Astrocyte (in vitro differentiated cells and primary cell): ENCODE data around the gene CFAP58. TPM values are rescaled to one million over a fixed set of nuclear protein-coding genes. Genes with fewer than 3 reads are reported as not detected.

ENCODE experiments used
- DNase-seq: peaks from one replicate; pipeline ENCODE4 v3.0.0-alpha.2; 2010; ENCODE audit warnings: low read depth
- FAIRE-seq: peaks from 2 replicates; lab custom pipeline; 2011; peaks lifted over from hg19 to GRCh38; lab: Jason Lieb, UNC
- H2AFZ ChIP-seq: 2 replicates; pipeline ENCODE4 v1.6.0; 2012; ENCODE audit warnings: low read depth, low read length, inconsistent platforms
- H3K27ac ChIP-seq: 2 replicates; pipeline ENCODE4 v1.5.1; 2011; ENCODE audit warnings: low read depth, low read length, inconsistent platforms
- H3K27me3 ChIP-seq: 2 replicates; pipeline ENCODE4 v1.6.0; 2011; ENCODE audit warnings: low read length, inconsistent platforms; ENCODE audit not compliant: insufficient read depth
- H3K36me3 ChIP-seq: 2 replicates; pipeline ENCODE4 v1.5.1; 2011; ENCODE audit warnings: low read length, inconsistent platforms; ENCODE audit not compliant: insufficient read depth
- H3K4me1 ChIP-seq: 2 replicates; pipeline ENCODE4 v1.5.1; 2011; ENCODE audit warnings: low read length, inconsistent platforms; ENCODE audit not compliant: insufficient read depth
- H3K4me2 ChIP-seq: 2 replicates; pipeline ENCODE4 v1.6.0; 2012; ENCODE audit warnings: low read length, inconsistent platforms
- H3K4me3 ChIP-seq: 2 replicates; pipeline ENCODE4 v1.5.1; 2011; ENCODE audit warnings: low read depth, mild to moderate bottlenecking, low read length, inconsistent platforms; ENCODE audit not compliant: insufficient read depth
- H3K79me2 ChIP-seq: 2 replicates; pipeline ENCODE4 v1.6.0; 2012; ENCODE audit warnings: mild to moderate bottlenecking, low read length, inconsistent platforms; ENCODE audit not compliant: insufficient read depth
- H3K9ac ChIP-seq: 2 replicates; pipeline ENCODE4 v1.6.0; 2012; ENCODE audit warnings: mild to moderate bottlenecking, low read length, inconsistent platforms
- H3K9me3 ChIP-seq: 2 replicates; pipeline ENCODE4 v1.5.1; 2012; ENCODE audit warnings: low read depth, mild to moderate bottlenecking, low read length, inconsistent platforms; ENCODE audit not compliant: insufficient read depth
- H4K20me1 ChIP-seq: 2 replicates; pipeline ENCODE4 v1.6.0; 2012; ENCODE audit warnings: low read length, inconsistent platforms; ENCODE audit not compliant: insufficient read depth
- H3K27ac Mint-ChIP-seq: one replicate; pipeline ENCODE4 v1.8.0; 2021; ENCODE audit warnings: mild to moderate bottlenecking, mixed read lengths; ENCODE audit not compliant: unreplicated experiment
- H3K27me3 Mint-ChIP-seq: one replicate; pipeline ENCODE4 v1.8.0; 2021; ENCODE audit warnings: low read depth, mixed read lengths; ENCODE audit not compliant: unreplicated experiment
- H3K36me3 Mint-ChIP-seq: one replicate; pipeline ENCODE4 v1.8.0; 2021; ENCODE audit warnings: low read depth, mixed read lengths; ENCODE audit not compliant: unreplicated experiment
- H3K4me1 Mint-ChIP-seq: one replicate; pipeline ENCODE4 v1.8.0; 2021; ENCODE audit warnings: low read depth, mixed read lengths; ENCODE audit not compliant: unreplicated experiment
- H3K4me3 Mint-ChIP-seq: one replicate; pipeline ENCODE4 v1.8.0; 2021; ENCODE audit warnings: mild to moderate bottlenecking, moderate library complexity, mixed read lengths; ENCODE audit not compliant: unreplicated experiment
- H3K9me3 Mint-ChIP-seq: one replicate; pipeline ENCODE4 v1.8.0; 2021; ENCODE audit warnings: mild to moderate bottlenecking, mixed read lengths; ENCODE audit not compliant: unreplicated experiment
- EZH2 ChIP-seq: IDR thresholded peaks from 2 replicates; pipeline ENCODE4 v1.6.1; 2012; ENCODE audit warnings: mild to moderate bottlenecking, low read length, inconsistent platforms; ENCODE audit not compliant: insufficient read depth
- total RNA-seq: library from RNA; stranded (reverse); gene quantifications from 2 replicates; pipeline ENCODE4 v1.2.1, GENCODE V29; 2021
- TF ChIP-seq, protein P1 (sequence below): IDR thresholded peaks from 2 replicates; pipeline ENCODE4 v1.5.1; 2011; ENCODE audit warnings: low read depth, mild to moderate bottlenecking, inconsistent platforms, low read length, moderate library complexity; ENCODE audit not compliant: insufficient read depth

CFAP58 gene
- total RNA-seq, 1 donor from 2014 or later, result 0.86 TPM

DNA sequence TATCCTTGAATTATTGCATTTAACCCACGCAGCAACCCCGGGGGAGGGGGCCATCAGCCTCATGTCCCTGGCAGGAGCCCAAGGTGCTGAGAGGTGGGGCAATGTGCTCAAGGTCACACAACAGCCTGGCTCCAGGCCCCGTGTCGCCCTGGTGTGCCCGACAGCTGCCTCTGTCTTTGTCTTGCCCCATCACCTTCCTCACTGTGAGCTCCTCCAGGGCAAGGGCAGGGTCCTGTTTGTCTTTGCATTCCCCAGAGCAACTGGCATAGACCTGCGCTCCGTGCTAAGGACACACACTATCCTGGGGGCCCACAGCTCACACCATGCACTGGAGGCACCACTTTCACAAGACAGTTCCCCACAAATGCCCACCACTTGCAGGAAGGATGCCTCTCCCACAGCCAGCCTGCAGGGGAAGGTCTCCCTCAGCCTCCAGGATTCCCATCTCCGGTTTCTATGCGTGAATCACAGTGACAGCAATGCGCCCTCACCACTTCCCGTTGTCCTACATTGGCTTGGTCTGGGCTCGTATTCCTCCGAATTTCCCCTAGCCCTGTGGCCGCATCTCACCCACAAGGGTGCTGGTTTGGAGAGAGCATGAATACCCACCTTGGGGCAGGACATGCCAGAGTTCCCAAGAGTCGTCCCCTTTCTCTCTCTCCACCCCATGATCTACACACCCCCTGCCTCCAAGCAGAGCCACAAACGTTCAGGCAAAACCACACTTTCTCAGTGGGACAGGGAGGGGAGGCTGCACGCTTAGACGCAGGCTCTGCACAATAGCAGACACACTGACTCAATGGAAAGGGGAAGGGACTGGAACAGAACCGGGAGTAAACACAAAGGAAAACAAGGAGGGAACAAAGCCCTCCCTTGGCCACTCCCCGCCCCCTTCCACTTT is 25.6 kb upstream of the CFAP58 start:
- H3K9ac ChIP-seq, result peak overlapping the region; percentile 95
- peaks cover 92% of the 10 kb centered on the region for H3K79me2 ChIP-seq

DNA sequence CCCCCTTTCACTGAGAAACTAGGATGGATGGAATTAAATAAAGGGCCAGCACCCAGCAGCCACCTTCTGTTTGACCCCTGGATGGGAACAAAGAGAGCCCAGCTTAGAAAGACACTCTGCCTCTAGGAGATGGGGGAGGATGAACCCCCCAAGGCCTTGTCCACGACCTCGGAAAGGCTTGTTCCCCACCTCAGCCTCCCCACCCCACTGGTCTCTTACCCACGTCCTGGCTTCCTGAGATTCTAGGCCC is 25.1 kb upstream of the CFAP58 start:
- peaks cover 81% of the 10 kb centered on the region for H3K4me1 ChIP-seq
- FAIRE-seq, result no peak

More for the DNA sequence above, 25.6 kb upstream of the CFAP58 start:
- peaks cover 5% of the 10 kb centered on the region for H3K36me3 ChIP-seq
- peaks cover 84% of the 10 kb centered on the region for H4K20me1 ChIP-seq
- Mint-ChIP-seq H3K36me3 (peaks cover 4% of the 10 kb centered on the region), H3K27ac (peak overlapping the region; percentile 98), H3K9me3 (peaks cover 2% of the 10 kb centered on the region), H3K4me3 (peak overlapping the region; percentile 81), H3K27me3 (no peaks in the 10 kb centered on the region), H3K4me1 (peaks cover 70% of the 10 kb centered on the region)
- peak; percentile 87 for DNase-seq
- peak; percentile 45 for FAIRE-seq
- H3K27ac ChIP-seq, result peak overlapping the region; percentile 99
- no peak for TF ChIP-seq EZH2
- TF ChIP-seq, protein P1, sequence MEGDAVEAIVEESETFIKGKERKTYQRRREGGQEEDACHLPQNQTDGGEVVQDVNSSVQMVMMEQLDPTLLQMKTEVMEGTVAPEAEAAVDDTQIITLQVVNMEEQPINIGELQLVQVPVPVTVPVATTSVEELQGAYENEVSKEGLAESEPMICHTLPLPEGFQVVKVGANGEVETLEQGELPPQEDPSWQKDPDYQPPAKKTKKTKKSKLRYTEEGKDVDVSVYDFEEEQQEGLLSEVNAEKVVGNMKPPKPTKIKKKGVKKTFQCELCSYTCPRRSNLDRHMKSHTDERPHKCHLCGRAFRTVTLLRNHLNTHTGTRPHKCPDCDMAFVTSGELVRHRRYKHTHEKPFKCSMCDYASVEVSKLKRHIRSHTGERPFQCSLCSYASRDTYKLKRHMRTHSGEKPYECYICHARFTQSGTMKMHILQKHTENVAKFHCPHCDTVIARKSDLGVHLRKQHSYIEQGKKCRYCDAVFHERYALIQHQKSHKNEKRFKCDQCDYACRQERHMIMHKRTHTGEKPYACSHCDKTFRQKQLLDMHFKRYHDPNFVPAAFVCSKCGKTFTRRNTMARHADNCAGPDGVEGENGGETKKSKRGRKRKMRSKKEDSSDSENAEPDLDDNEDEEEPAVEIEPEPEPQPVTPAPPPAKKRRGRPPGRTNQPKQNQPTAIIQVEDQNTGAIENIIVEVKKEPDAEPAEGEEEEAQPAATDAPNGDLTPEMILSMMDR, result no peak
- no peaks in the 10 kb centered on the region for H3K27me3 ChIP-seq
- peaks cover 75% of the 10 kb centered on the region for H3K4me1 ChIP-seq
- H3K9me3 ChIP-seq, result no peaks in the 10 kb centered on the region
- H3K4me2 ChIP-seq, result peak overlapping the region; percentile 87
- peak overlapping the region; percentile 42 for H3K4me3 ChIP-seq
- no peak overlapping the region for H2AFZ ChIP-seq

More for the DNA sequence above, 25.1 kb upstream of the CFAP58 start:
- H3K4me3 ChIP-seq, result peak overlapping the region; percentile 42
- Mint-ChIP-seq H3K36me3 (peaks cover 4% of the 10 kb centered on the region), H3K9me3 (peaks cover 2% of the 10 kb centered on the region), H3K4me1 (peaks cover 73% of the 10 kb centered on the region), H3K4me3 (peak overlapping the region; percentile 81), H3K27me3 (no peaks in the 10 kb centered on the region), H3K27ac (peak overlapping the region; percentile 98)
- H2AFZ ChIP-seq, result no peak overlapping the region
- H4K20me1 ChIP-seq, result peaks cover 84% of the 10 kb centered on the region
- H3K4me2 ChIP-seq, result peak overlapping the region; percentile 87
- TF ChIP-seq EZH2, result no peak
- TF ChIP-seq, protein P1, result no peak
- peaks cover 5% of the 10 kb centered on the region for H3K36me3 ChIP-seq
- H3K9me3 ChIP-seq, result no peaks in the 10 kb centered on the region
- H3K27ac ChIP-seq, result peak overlapping the region; percentile 99
- H3K9ac ChIP-seq, result peak overlapping the region; percentile 95
- peaks cover 92% of the 10 kb centered on the region for H3K79me2 ChIP-seq
- no peaks in the 10 kb centered on the region for H3K27me3 ChIP-seq
- no peak for DNase-seq
